Smooth muscle cell (in vitro differentiated cells): ENCODE data around the gene BABAM2. TPM values are rescaled to one million over a fixed set of nuclear protein-coding genes. Genes with fewer than 3 reads are reported as not detected.

Experiments
- DNase-seq: peaks from one replicate; lab custom pipeline; 2025; ENCODE audit not compliant: unreplicated experiment; lab: John Stamatoyannopoulos, UW
- H2AFZ ChIP-seq: fragments of 200-600 bp; sonication (generic); 2 replicates; pipeline ENCODE4 v1.6.0; 2016; ENCODE audit warnings: antibody characterized with exemption, low read depth, mild to moderate bottlenecking
- H3F3A ChIP-seq: fragments of 200-600 bp; sonication (generic); 2 replicates; pipeline ENCODE4 v1.6.0; 2017; ENCODE audit warnings: antibody characterized with exemption, low read depth
- H3K27ac ChIP-seq: fragments of 200-600 bp; sonication (generic); 2 replicates; pipeline ENCODE4 v1.5.1; 2016; ENCODE audit warnings: low read depth, mild to moderate bottlenecking
- H3K27me3 ChIP-seq: fragments of 200-600 bp; sonication (generic); 2 replicates; pipeline ENCODE4 v1.6.1; 2016; ENCODE audit warnings: low read depth, mild to moderate bottlenecking
- H3K36me3 ChIP-seq: fragments of 200-600 bp; sonication (generic); 2 replicates; pipeline ENCODE4 v1.5.1; 2016; ENCODE audit warnings: low read depth
- H3K4me1 ChIP-seq: fragments of 200-600 bp; sonication (generic); 2 replicates; pipeline ENCODE4 v1.5.1; 2016; ENCODE audit warnings: low read depth
- H3K4me2 ChIP-seq: fragments of 200-600 bp; sonication (generic); 2 replicates; pipeline ENCODE4 v1.6.0; 2016; ENCODE audit warnings: mild to moderate bottlenecking
- H3K4me3 ChIP-seq: fragments of 200-600 bp; sonication (generic); 2 replicates; pipeline ENCODE4 v1.5.1; 2016; ENCODE audit warnings: mild to moderate bottlenecking
- H3K79me2 ChIP-seq: fragments of 200-600 bp; sonication (generic); 2 replicates; pipeline ENCODE4 v1.6.0; 2016; ENCODE audit warnings: low read depth, mild to moderate bottlenecking
- H3K9ac ChIP-seq: fragments of 200-600 bp; sonication (generic); 2 replicates; pipeline ENCODE4 v1.6.0; 2016; ENCODE audit warnings: low read depth
- H3K9me3 ChIP-seq: fragments of 200-600 bp; sonication (generic); replicated peaks from 2 replicates; pipeline ENCODE4 v1.5.1; 2016; ENCODE audit warnings: low read depth
- H4K20me1 ChIP-seq: fragments of 200-600 bp; sonication (generic); 2 replicates; pipeline ENCODE4 v1.6.0; 2016; ENCODE audit warnings: low read depth
- WGBS: methylation state at CpG from one replicate; pipeline ENCODE4 v1.1.7; 2016; ENCODE audit warnings: low lambda C conversion rate; 5-methylcytosine and 5-hydroxymethylcytosine counted together
- polyA plus RNA-seq: library from polyadenylated mRNA; unstranded; fragments of >200 nt; fragmentation: Nextera tagmentation; extraction: Ambion mirVana; gene quantifications from 2 replicates; pipeline ENCODE4 v1.2.1, GENCODE V29; 2016
- total RNA-seq: library from RNA; depleted of rRNA; stranded (reverse); fragments of >200 nt; gene quantifications from 2 replicates; pipeline ENCODE4 v1.2.3, GENCODE V29; 2014
- TF ChIP-seq, protein P1 (sequence below): fragments of 200-600 bp; sonication (generic); IDR thresholded peaks from 2 replicates; pipeline ENCODE4 v1.5.1; 2017; ENCODE audit warnings: borderline replicate concordance, mild to moderate bottlenecking, antibody characterized with exemption; ENCODE audit not compliant: insufficient read depth, poor library complexity, severe bottlenecking

The BABAM2 gene
- total and polyA plus RNA-seq, 2 experiments from 2014 or later, result 26.5 to 29.1 TPM

DNA sequence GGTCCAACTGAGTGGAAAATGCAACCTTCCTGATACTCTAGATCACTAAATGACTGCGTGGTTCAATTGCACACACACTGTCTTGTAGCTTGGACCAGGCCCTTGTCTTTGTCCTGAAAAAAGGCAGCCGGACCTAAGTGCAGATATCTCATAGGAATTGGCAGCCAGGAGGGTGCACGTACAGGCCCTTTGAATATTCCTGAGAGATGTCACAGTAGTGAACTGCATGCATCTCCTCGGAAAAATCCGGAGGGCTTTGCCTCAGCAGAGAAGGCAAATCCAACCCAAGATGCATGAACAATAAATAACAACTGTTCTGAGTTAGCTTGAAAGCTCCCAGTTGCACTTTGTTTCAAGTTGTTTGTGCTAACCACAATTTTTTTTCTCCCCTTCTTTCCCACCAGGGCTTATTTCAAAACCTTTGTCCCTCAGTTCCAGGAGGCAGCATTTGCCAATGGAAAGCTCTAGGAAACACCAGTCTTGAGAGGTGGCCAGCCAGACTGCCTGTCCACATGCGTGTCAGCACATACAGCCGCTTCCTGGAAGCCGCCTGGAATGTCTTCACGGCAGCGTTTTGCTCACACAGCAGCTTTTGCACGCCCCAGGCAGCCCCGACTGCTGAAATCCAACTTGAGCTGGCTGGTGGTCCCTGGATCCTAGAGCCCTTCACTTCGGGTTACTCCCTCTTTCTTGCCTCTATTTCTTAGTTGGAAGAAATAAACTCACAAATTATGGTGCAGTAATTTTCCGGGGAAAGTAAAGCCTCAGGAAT, 447.7 kb downstream of the BABAM2 start:
- no peaks in the 10 kb centered on the region for H3K27me3 ChIP-seq
- 13% methylated on average over 14 of the region's 14 CpGs for WGBS
- no peak for DNase-seq
- H3F3A ChIP-seq, result peaks cover 25% of the 10 kb centered on the region
- H3K9me3 ChIP-seq, result no peaks in the 10 kb centered on the region
- TF ChIP-seq, protein P1, sequence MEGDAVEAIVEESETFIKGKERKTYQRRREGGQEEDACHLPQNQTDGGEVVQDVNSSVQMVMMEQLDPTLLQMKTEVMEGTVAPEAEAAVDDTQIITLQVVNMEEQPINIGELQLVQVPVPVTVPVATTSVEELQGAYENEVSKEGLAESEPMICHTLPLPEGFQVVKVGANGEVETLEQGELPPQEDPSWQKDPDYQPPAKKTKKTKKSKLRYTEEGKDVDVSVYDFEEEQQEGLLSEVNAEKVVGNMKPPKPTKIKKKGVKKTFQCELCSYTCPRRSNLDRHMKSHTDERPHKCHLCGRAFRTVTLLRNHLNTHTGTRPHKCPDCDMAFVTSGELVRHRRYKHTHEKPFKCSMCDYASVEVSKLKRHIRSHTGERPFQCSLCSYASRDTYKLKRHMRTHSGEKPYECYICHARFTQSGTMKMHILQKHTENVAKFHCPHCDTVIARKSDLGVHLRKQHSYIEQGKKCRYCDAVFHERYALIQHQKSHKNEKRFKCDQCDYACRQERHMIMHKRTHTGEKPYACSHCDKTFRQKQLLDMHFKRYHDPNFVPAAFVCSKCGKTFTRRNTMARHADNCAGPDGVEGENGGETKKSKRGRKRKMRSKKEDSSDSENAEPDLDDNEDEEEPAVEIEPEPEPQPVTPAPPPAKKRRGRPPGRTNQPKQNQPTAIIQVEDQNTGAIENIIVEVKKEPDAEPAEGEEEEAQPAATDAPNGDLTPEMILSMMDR, result no peak
- peak overlapping the region; percentile 38 for H3K9ac ChIP-seq
- no peaks in the 10 kb centered on the region for H3K79me2 ChIP-seq
- no peaks in the 10 kb centered on the region for H4K20me1 ChIP-seq
- no peak overlapping the region for H3K4me3 ChIP-seq
- H3K36me3 ChIP-seq, result no peaks in the 10 kb centered on the region
- peaks cover 35% of the 10 kb centered on the region for H3K4me1 ChIP-seq
- H3K4me2 ChIP-seq, result peak overlapping the region; percentile 66
- peak overlapping the region; percentile 88 for H3K27ac ChIP-seq
- H2AFZ ChIP-seq, result peak overlapping the region; percentile 36

DNA sequence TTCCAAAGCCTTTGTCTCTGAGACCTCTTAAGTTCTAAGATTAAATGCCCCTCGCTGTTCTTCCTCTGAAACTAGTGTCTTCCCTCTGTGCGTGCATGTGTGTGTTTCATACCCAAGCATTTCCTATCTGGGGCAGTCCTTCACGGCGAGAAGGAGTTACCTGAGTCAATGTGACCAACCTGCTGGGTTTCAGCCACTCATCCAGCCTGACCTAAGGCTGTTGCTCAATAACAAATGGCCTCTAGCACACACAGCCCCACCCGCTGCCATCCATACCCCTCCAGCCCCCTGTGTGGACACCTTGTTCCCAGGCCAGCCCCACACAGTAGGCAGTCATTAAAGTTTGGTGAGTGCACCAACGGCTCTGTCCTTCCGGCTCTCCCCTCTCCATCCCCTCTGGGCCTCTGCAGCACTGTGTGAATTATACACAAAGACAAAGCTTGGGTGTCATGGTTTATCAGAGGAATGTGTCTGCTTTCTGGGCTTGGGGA, 448.3 kb downstream of the BABAM2 start:
- H3K9me3 ChIP-seq, result no peaks in the 10 kb centered on the region
- no peak overlapping the region for H3K4me3 ChIP-seq
- peak overlapping the region; percentile 66 for H3K4me2 ChIP-seq
- H3K79me2 ChIP-seq, result no peaks in the 10 kb centered on the region
- no peaks in the 10 kb centered on the region for H3K36me3 ChIP-seq
- TF ChIP-seq, protein P1, result no peak
- no peaks in the 10 kb centered on the region for H4K20me1 ChIP-seq
- 21% methylated on average over 7 of the region's 7 CpGs for WGBS
- peak overlapping the region; percentile 88 for H3K27ac ChIP-seq
- peak overlapping the region; percentile 38 for H3K9ac ChIP-seq
- peaks cover 42% of the 10 kb centered on the region for H3K4me1 ChIP-seq
- H3K27me3 ChIP-seq, result no peaks in the 10 kb centered on the region
- peak overlapping the region; percentile 36 for H2AFZ ChIP-seq
- H3F3A ChIP-seq, result peaks cover 31% of the 10 kb centered on the region
- no peak for DNase-seq

DNA sequence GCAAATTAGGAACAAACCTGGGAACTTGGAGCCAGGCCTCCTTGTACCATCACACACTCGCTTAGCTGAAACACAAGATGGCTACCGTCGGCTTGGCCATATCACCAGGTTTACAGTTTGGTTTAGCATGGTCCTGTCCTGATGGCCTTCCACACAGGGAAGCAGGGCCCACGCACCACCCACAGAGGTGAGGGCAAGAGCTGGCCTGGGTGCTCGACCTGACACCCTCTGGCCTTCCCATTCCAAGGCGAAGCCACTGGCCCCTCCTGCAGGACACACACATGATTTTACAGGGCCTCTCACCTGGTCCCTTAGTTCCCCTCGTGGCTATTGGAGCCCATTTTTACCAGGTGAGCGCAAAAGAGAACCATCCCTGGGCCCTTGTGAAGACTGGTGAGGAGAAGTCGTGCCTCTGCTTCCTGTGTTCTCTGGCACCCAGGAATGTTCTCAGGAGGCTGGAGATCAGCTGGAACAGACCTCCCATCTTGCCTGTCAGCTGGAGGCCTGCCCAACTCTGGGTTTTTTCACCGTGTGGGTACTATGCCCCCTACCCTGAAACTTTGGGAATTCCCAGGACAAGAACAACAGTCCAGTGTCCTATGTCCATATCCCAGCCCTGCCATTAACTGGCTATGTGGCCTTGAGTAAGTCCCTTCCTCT, 449.1 kb downstream of the BABAM2 start:
- TF ChIP-seq, protein P1, result no peak
- no peak overlapping the region for H3K4me3 ChIP-seq
- 83% methylated on average over 10 of the region's 10 CpGs for WGBS
- peaks cover 42% of the 10 kb centered on the region for H3K4me1 ChIP-seq
- H3F3A ChIP-seq, result peaks cover 32% of the 10 kb centered on the region
- H4K20me1 ChIP-seq, result no peaks in the 10 kb centered on the region
- H3K27me3 ChIP-seq, result no peaks in the 10 kb centered on the region
- no peak overlapping the region for H2AFZ ChIP-seq
- no peaks in the 10 kb centered on the region for H3K9me3 ChIP-seq
- no peaks in the 10 kb centered on the region for H3K79me2 ChIP-seq
- peak overlapping the region; percentile 38 for H3K9ac ChIP-seq
- H3K36me3 ChIP-seq, result no peaks in the 10 kb centered on the region
- H3K27ac ChIP-seq, result peak overlapping the region; percentile 88
- DNase-seq, result no peak
- H3K4me2 ChIP-seq, result peak overlapping the region; percentile 66
